ENCODE data around the gene COL4A1. TPM values are rescaled to one million over a fixed set of nuclear protein-coding genes. Genes with fewer than 3 reads are reported as not detected.

The COL4A1 gene
- total RNA-seq, 4 donors from 2014 or later = 278 to 618 (median 440) TPM

GRCh38 chr13:110302997-110303396 lies 4.0 kb downstream of the COL4A1 start:
- no peak for ATAC-seq
- WGBS, 2 donors (ENCODE audit: low coverage in 1 of 2) = 80% methylated on average over 1 to 2 of the region's 2 CpGs
- peaks cover 25 to 75% (median 36%) of the 10 kb centered on the region in 3 donors for H3K4me1 ChIP-seq
- TF ChIP-seq EP300 (IDR thresholded peaks at IDR 0.05) (no peak), CTCF (IDR thresholded peaks at IDR 0.05) (no peak), POLR2A (IDR thresholded peaks at IDR 0.05) (no peak), POLR2AphosphoS5 (IDR thresholded peaks at IDR 0.05) (peak; percentile 24)
- no peaks in the 10 kb centered on the region for H3K9me3 ChIP-seq
- peaks cover 0 to 7% of the 10 kb centered on the region in 2 donors for H3K36me3 ChIP-seq
- H3K27ac ChIP-seq = peak overlapping the region; percentile 37 to 99 (median 98)
- H3K27me3 ChIP-seq = no peaks in the 10 kb centered on the region
- H3K4me3 ChIP-seq = peak overlapping the region in 1 of 2 donors; percentile 98

GRCh38 chr13:110301606-110302553 lies 5.1 kb downstream of the COL4A1 start:
- 51 to 53% methylated on average over 5 to 16 of the region's 21 CpGs for WGBS, 2 donors (ENCODE audit: low coverage in 1 of 2)
- no peaks in the 10 kb centered on the region for H3K9me3 ChIP-seq
- ATAC-seq = no peak
- H3K27me3 ChIP-seq = no peaks in the 10 kb centered on the region
- TF ChIP-seq CTCF (IDR thresholded peaks at IDR 0.05) = no peak
- no peak for TF ChIP-seq EP300 (IDR thresholded peaks at IDR 0.05)
- no peak for TF ChIP-seq POLR2A (IDR thresholded peaks at IDR 0.05)
- no peak for TF ChIP-seq POLR2AphosphoS5 (IDR thresholded peaks at IDR 0.05)
- H3K4me1 ChIP-seq = peaks cover 32 to 86% (median 42%) of the 10 kb centered on the region in 3 donors
- H3K4me3 ChIP-seq = peak overlapping the region in 1 of 2 donors; percentile 5
- peak overlapping the region; percentile 45 to 99 (median 98) for H3K27ac ChIP-seq
- peaks cover 0 to 7% of the 10 kb centered on the region in 2 donors for H3K36me3 ChIP-seq

GRCh38 chr13:110301083-110301482 lies 5.9 kb downstream of the COL4A1 start:
- no peaks in the 10 kb centered on the region for H3K9me3 ChIP-seq
- peak overlapping the region; percentile 45 to 99 (median 98) for H3K27ac ChIP-seq
- H3K27me3 ChIP-seq = no peaks in the 10 kb centered on the region
- peaks cover 34 to 94% (median 45%) of the 10 kb centered on the region in 3 donors for H3K4me1 ChIP-seq
- no peak for TF ChIP-seq POLR2AphosphoS5 (IDR thresholded peaks at IDR 0.05)
- peaks cover 0 to 7% of the 10 kb centered on the region in 2 donors for H3K36me3 ChIP-seq
- ATAC-seq = no peak
- 22 to 51% methylated on average over 3 to 5 of the region's 5 CpGs for WGBS, 2 donors (ENCODE audit: low coverage in 1 of 2)
- H3K4me3 ChIP-seq = no peak overlapping the region

- peak overlapping the region; percentile 45 to 99 (median 98) for H3K27ac ChIP-seq
- peaks cover 0 to 7% of the 10 kb centered on the region in 2 donors for H3K36me3 ChIP-seq
- ATAC-seq = no peak
- TF ChIP-seq EP300 (IDR thresholded peaks at IDR 0.05) = no peak
- TF ChIP-seq POLR2AphosphoS5 (IDR thresholded peaks at IDR 0.05) = peak; percentile 45
- no peak for TF ChIP-seq POLR2A (IDR thresholded peaks at IDR 0.05)
- TF ChIP-seq CTCF (IDR thresholded peaks at IDR 0.05) = no peak
- H3K4me3 ChIP-seq = no peak overlapping the region
- H3K9me3 ChIP-seq = no peaks in the 10 kb centered on the region
- WGBS, 2 donors (ENCODE audit: low coverage in 1 of 2) = 45 to 46% methylated on average over 3 of the region's 3 CpGs
- no peaks in the 10 kb centered on the region for H3K27me3 ChIP-seq
- peaks cover 34 to 99% (median 51%) of the 10 kb centered on the region in 3 donors for H3K4me1 ChIP-seq
These were observed 6.7 kb downstream of the COL4A1 start for GRCh38 chr13:110300090-110300815.

- ATAC-seq = no peak
- Histone ChIP-seq H3K27ac (peak overlapping the region; percentile 5 to 99 (median 86)), H3K4me1 (peaks cover 34 to 99% (median 49%) of the 10 kb centered on the region in 3 donors), H3K27me3 (no peaks in the 10 kb centered on the region), H3K4me3 (peak overlapping the region in 1 of 2 donors; percentile 33), H3K36me3 (peaks cover 0 to 7% of the 10 kb centered on the region in 2 donors), H3K9me3 (no peaks in the 10 kb centered on the region)
- WGBS, 2 donors (ENCODE audit: low coverage in 1 of 2) = 38 to 40% methylated on average over 8 to 9 of the region's 10 CpGs
- TF ChIP-seq CTCF (IDR thresholded peaks at IDR 0.05) = no peak
- TF ChIP-seq POLR2A (IDR thresholded peaks at IDR 0.05) = no peak
- no peak for TF ChIP-seq EP300 (IDR thresholded peaks at IDR 0.05)
- TF ChIP-seq POLR2AphosphoS5 (IDR thresholded peaks at IDR 0.05) = no peak
These were observed 7.6 kb downstream of the COL4A1 start for GRCh38 chr13:110299283-110299840.

Data from gastroesophageal sphincter (tissue), 4 donors.